Esophagus muscularis mucosa (tissue), 4 donors: ENCODE results near the gene TDRD1. TPM values are rescaled to one million over a fixed set of nuclear protein-coding genes. Genes with fewer than 3 reads are reported as not detected.
"Not testable (repeated sequence)": the region's sequence is repeated elsewhere in the genome, so short reads cannot be mapped to it uniquely, and the experiment has no call there.

Source experiments
- DNase-seq: peaks from one replicate; pipeline ENCODE4 v3.0.0-alpha.2; 2017; ENCODE audit errors: extremely low spot score
- H3K27ac ChIP-seq, 4 donors: fragments of 200-600 bp; sonication (generic); replicated peaks in 1 of 4; 1 replicate in 3 of 4; 2 replicates in 1 of 4; pipeline ENCODE4 v1.5.1; 2016 to 2019; ENCODE audit warnings: mild to moderate bottlenecking in 1 of 4
- H3K27me3 ChIP-seq, 4 donors: fragments of 200-600 bp; sonication (generic); one replicate each; pipeline versions ENCODE4 v1.5.1 to v1.6.0; 2016 to 2019
- H3K36me3 ChIP-seq, 4 donors: fragments of 200-600 bp; sonication (generic); one replicate each; pipeline ENCODE4 v1.5.1; 2016 to 2019
- H3K4me1 ChIP-seq, 4 donors: fragments of 200-600 bp; sonication (generic); one replicate each; pipeline ENCODE4 v1.5.1; 2016 to 2019
- H3K4me3 ChIP-seq, 4 donors: fragments of 200-600 bp; sonication (generic); 1 replicate in 2 of 4; 2 replicates in 2 of 4; pipeline ENCODE4 v1.5.1; 2016 to 2019; ENCODE audit warnings: mild to moderate bottlenecking in 4 of 4, moderate library complexity in 1 of 4
- H3K9me3 ChIP-seq, 4 donors: fragments of 200-600 bp; sonication (generic); 1 replicate in 3 of 4; 2 replicates in 1 of 4; pipeline ENCODE4 v1.5.1; 2016 to 2019
- EP300 ChIP-seq: sonication (generic); formaldehyde crosslinking; IDR thresholded peaks from one replicate; pipeline ENCODE4 v1.6.1; 2017; ENCODE audit warnings: antibody characterized with exemption
- POLR2A ChIP-seq: fragments of 450-650 bp; IDR thresholded peaks from one replicate; pipeline ENCODE4 v1.6.1; 2017; ENCODE audit warnings: antibody characterized with exemption, moderate library complexity, mild to moderate bottlenecking, low read depth
- POLR2AphosphoS5 ChIP-seq, 2 donors: sonication (generic); formaldehyde crosslinking; IDR thresholded peaks; one replicate each; pipeline ENCODE4 v1.6.1; 2017; ENCODE audit warnings: antibody characterized with exemption in 2 of 2
- whole genome bisulfite sequencing: methylation state at CpG from one replicate; pipeline ENCODE4 v1.1.5; 2018; 5-methylcytosine and 5-hydroxymethylcytosine counted together
- intact Hi-C: fragments of 100-400 bp; cut with DNase I; formaldehyde crosslinking; loops from one replicate; pipeline ENCODE4 v1.15.1; 2023
- total RNA-seq, 4 donors: library from RNA; depleted of rRNA; stranded (reverse); fragments of >200 nt; gene quantifications; one replicate each; pipeline versions ENCODE4 v1.1.0 to v1.2.1, GENCODE V29; 2016
- TF ChIP-seq, protein P1 (sequence below), 3 experiments: fragments of 200-600 bp in 2 of 3; fragments of 450-650 bp in 1 of 3; sonication (generic) in 2 of 3; IDR thresholded peaks; one replicate each; pipeline ENCODE4 v1.5.1; 2017 to 2019; ENCODE audit warnings: antibody characterized with exemption in 3 of 3, mild to moderate bottlenecking in 2 of 3, moderate library complexity in 1 of 3

Gene TDRD1
- total RNA-seq, 4 donors from 2014 or later: 0.11 to 0.42 (median 0.13) TPM; not detected in 1

DNA sequence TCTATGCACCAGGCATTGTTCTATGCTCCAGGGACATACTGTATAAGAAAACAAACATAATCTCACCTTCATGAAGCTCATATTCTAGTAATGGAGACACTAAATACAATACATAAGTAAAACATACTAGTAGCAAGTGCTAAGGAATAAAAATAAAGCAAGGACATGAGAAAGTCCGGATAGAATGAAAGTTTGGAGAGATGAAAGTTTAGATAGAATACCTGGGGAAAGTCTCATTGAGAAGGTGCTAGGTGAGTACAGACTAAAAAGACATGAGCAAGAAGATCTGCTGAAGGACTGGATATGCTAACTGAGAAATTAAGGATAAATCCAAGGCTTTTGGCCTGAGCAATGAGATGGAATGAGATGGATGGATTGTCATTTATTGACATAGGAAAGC lies 39.1 kb upstream of the TDRD1 start:
- WGBS: 86% methylated on average over 1 of the region's 1 CpG
- DNase-seq: no peak
- TF ChIP-seq POLR2A: no peak
- no peak for TF ChIP-seq EP300
- TF ChIP-seq, protein P1, sequence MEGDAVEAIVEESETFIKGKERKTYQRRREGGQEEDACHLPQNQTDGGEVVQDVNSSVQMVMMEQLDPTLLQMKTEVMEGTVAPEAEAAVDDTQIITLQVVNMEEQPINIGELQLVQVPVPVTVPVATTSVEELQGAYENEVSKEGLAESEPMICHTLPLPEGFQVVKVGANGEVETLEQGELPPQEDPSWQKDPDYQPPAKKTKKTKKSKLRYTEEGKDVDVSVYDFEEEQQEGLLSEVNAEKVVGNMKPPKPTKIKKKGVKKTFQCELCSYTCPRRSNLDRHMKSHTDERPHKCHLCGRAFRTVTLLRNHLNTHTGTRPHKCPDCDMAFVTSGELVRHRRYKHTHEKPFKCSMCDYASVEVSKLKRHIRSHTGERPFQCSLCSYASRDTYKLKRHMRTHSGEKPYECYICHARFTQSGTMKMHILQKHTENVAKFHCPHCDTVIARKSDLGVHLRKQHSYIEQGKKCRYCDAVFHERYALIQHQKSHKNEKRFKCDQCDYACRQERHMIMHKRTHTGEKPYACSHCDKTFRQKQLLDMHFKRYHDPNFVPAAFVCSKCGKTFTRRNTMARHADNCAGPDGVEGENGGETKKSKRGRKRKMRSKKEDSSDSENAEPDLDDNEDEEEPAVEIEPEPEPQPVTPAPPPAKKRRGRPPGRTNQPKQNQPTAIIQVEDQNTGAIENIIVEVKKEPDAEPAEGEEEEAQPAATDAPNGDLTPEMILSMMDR (IDR thresholded peaks at IDR 0.05): no peak
- no peak for TF ChIP-seq POLR2AphosphoS5 (IDR thresholded peaks at IDR 0.05)
- H3K9me3 ChIP-seq: no peaks in the 10 kb centered on the region
- H3K4me3 ChIP-seq: no peak overlapping the region
- H3K27me3 ChIP-seq: no peaks in the 10 kb centered on the region
- no peaks in the 10 kb centered on the region for H3K4me1 ChIP-seq
- no peak overlapping the region for H3K27ac ChIP-seq
- H3K36me3 ChIP-seq: peaks cover 14 to 70% (median 43%) of the 10 kb centered on the region in 4 donors
- intact Hi-C loops: no loop called here

DNA sequence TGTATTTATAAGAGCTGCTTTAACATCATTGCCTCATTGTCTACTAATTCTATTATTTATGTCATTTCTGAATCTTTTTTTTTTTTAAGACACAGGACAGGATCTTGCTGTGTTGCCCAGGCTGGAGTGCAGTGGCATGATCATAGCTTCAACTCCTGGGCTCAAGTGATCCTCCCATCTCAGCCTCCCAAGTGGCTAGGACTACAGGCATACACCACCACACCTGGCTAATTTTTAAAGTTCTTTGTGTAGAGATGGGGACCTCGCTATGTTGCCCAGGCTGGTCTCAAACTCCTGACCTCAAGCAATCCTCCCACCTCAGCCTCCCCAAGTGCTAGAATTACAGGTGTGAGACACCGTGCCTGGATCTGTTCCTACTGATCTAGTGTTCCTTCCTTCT lies 38.3 kb upstream of the TDRD1 start:
- H3K4me1 ChIP-seq, H3K27me3 ChIP-seq, H3K4me3 ChIP-seq, H3K27ac ChIP-seq, DNase-seq, H3K9me3 ChIP-seq, intact Hi-C loops: not testable (repeated sequence)
- peaks cover 12 to 67% (median 39%) of the 10 kb centered on the region in 4 donors for H3K36me3 ChIP-seq
- 93% methylated on average over 2 of the region's 2 CpGs for WGBS

DNA sequence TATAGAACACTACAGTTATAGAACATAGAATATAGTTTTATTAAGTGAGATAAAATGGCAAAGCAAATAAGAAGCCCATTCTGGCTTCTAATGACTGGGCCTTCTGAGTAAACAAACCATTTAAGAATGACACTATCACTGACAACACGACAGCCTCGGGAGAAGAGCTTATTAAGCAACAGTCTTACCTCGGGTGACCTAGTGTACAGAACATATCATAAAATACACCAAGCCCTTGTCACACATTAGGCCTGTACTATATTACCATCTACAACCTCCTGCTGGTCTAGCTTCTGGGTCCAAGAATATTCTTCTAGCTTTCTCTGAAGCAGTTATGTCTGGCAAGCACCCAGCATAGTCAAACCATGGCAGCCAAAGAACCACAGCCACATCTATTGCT lies 37.1 kb upstream of the TDRD1 start:
- TF ChIP-seq EP300 (no peak), POLR2AphosphoS5 (IDR thresholded peaks at IDR 0.05) (no peak), POLR2A (no peak)
- TF ChIP-seq, protein P1 (IDR thresholded peaks at IDR 0.05): no peak
- DNase-seq: no peak
- H3K27ac ChIP-seq: no peak overlapping the region
- H3K27me3 ChIP-seq: no peaks in the 10 kb centered on the region
- intact Hi-C loops: no loop called here
- no peaks in the 10 kb centered on the region for H3K9me3 ChIP-seq
- no peaks in the 10 kb centered on the region for H3K4me1 ChIP-seq
- H3K4me3 ChIP-seq: no peak overlapping the region
- 79% methylated on average over 3 of the region's 3 CpGs for WGBS
- H3K36me3 ChIP-seq: peaks cover 0 to 61% (median 30%) of the 10 kb centered on the region in 4 donors

DNA sequence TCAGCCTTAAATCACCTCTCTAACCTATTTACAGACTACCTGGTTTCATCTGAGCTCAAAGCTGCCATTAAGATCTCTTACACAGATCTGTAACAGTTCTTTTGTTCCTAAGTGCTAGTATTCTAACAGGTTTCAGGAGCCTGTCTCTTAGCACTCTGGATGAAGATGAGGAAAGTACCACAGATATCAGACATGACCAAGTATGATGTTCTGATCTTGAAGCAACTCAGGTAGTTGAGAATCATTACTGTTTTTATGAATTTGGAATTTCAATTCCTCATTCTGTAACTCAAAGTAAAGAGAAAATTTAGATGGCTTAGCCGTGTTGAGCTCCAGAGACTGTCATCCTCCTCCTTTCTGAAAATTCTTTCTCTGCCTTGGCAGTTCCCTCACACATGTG lies 36.0 kb upstream of the TDRD1 start:
- H3K4me1 ChIP-seq: no peaks in the 10 kb centered on the region
- no peak overlapping the region for H3K27ac ChIP-seq
- intact Hi-C loops: no loop called here
- H3K27me3 ChIP-seq: no peaks in the 10 kb centered on the region
- H3K4me3 ChIP-seq: no peak overlapping the region
- no peaks in the 10 kb centered on the region for H3K9me3 ChIP-seq
- DNase-seq: no peak
- peaks cover 0 to 68% (median 35%) of the 10 kb centered on the region in 4 donors for H3K36me3 ChIP-seq
- 84% methylated on average over 1 of the region's 1 CpG for WGBS
- no peak for TF ChIP-seq POLR2AphosphoS5 (IDR thresholded peaks at IDR 0.05)
- TF ChIP-seq EP300: no peak
- TF ChIP-seq, protein P1 (IDR thresholded peaks at IDR 0.05): no peak
- no peak for TF ChIP-seq POLR2A

DNA sequence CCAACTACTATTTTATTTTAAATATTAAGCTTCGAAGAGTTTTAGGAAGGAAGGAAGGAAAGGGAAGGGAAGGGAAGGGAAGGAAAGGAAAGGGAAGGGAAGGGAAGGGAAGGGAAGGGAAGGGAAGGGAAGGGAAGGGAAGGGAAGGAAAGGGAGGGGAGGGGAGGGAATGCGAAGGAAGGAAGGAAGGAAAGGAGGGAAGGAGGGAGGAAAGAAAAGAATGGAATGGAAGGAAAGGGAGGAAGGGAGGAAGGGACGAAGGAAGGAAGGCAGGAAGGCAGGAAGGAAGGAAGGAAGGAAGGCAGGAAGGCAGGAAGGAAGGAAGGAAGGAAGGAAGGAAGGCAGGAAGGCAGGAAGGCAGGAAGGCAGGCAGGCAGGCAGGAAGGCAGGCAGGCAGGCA lies 29.7 kb upstream of the TDRD1 start:
- intact Hi-C loops, DNase-seq, H3K27ac ChIP-seq, H3K9me3 ChIP-seq, H3K27me3 ChIP-seq, H3K4me1 ChIP-seq, H3K4me3 ChIP-seq: not testable (repeated sequence)
- 86% methylated on average over 3 of the region's 3 CpGs for WGBS
- H3K36me3 ChIP-seq: peaks cover 0 to 63% (median 34%) of the 10 kb centered on the region in 4 donors

DNA sequence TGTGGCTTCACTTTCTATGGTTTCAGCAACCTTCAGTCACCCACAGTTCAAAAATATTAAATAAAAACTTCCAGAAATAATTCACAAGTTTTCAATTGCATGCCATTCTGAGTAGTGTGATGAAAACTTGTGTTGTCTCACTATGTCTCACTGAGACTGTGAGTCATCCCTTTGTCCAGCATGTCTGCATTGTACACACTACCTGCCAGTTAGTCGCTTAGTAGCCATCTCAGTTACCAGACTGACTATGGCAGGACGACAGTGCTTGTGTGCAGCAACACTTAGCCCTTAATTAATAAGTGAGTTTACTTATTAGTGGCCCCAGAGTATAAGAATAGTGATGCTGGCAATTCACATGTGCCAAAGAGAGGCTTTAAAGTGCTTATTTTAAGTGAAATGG lies 27.7 kb upstream of the TDRD1 start:
- no peak overlapping the region for H3K4me3 ChIP-seq
- intact Hi-C loops: no loop called here
- 80% methylated on average over 2 of the region's 2 CpGs for WGBS
- H3K4me1 ChIP-seq: no peaks in the 10 kb centered on the region
- TF ChIP-seq EP300 (no peak), POLR2A (no peak), POLR2AphosphoS5 (IDR thresholded peaks at IDR 0.05) (no peak)
- TF ChIP-seq, protein P1 (IDR thresholded peaks at IDR 0.05): no peak
- H3K9me3 ChIP-seq: no peaks in the 10 kb centered on the region
- no peak for DNase-seq
- H3K27me3 ChIP-seq: no peaks in the 10 kb centered on the region
- H3K36me3 ChIP-seq: peaks cover 0 to 72% (median 50%) of the 10 kb centered on the region in 4 donors
- H3K27ac ChIP-seq: no peak overlapping the region
